Measurements from ENCODE around the gene IFNA13.
"Not testable (repeated sequence)": the region's sequence is repeated elsewhere in the genome, so short reads cannot be mapped to it uniquely, and the experiment has no call there.

The IFNA13 gene

GRCh38 chr9:21385131-21385670 lies 17.3 kb upstream of the IFNA13 start, which contains the start of gene IFNA2:
Gene IFNA2 (minus strand): TSS chr9:21385398. CDS start chr9:21385329, 69 bp downstream.
- Histone ChIP-seq H3K27ac (ENCODE audit: poor library complexity, severe bottlenecking) (no peak within 1 kb of the TSS), H3K27me3 (ENCODE audit: insufficient read depth, poor library complexity, severe bottlenecking) (peaks cover 60% of the 10 kb centered on the region)

GRCh38 chr9:21383627-21384026 lies 15.8 kb upstream of the IFNA13 start:
- H3K4me1 ChIP-seq (ENCODE audit: insufficient read depth, poor library complexity, severe bottlenecking) = no peaks in the 10 kb centered on the region
- no peaks in the 10 kb centered on the region for H3K9me3 ChIP-seq (ENCODE audit: severe bottlenecking)
- ATAC-seq (ENCODE audit: low read depth) = no peak
- TF ChIP-seq CTCF (IDR thresholded peaks at IDR 0.05; ENCODE audit: poor library complexity, severe bottlenecking) = no peak
- no peak overlapping the region for H3K27ac ChIP-seq (ENCODE audit: poor library complexity, severe bottlenecking)
- no peak overlapping the region for H3K4me3 ChIP-seq (ENCODE audit: severe bottlenecking)
- DNase-seq (ENCODE audit: low spot score) = no peak
- H3K36me3 ChIP-seq (ENCODE audit: low read depth) = no peaks in the 10 kb centered on the region
- peaks cover 60% of the 10 kb centered on the region for H3K27me3 ChIP-seq (ENCODE audit: insufficient read depth, poor library complexity, severe bottlenecking)

More at GRCh38 chr9:21385131-21385670, 17.3 kb upstream of the IFNA13 start, which contains the start of gene IFNA2:
- H3K36me3 ChIP-seq (ENCODE audit: low read depth) = no peaks in the 10 kb centered on the region
- no peak within 1 kb of the TSS for H3K4me3 ChIP-seq (ENCODE audit: severe bottlenecking)
- H3K4me1 ChIP-seq (ENCODE audit: insufficient read depth, poor library complexity, severe bottlenecking) = no peaks in the 10 kb centered on the region
- H3K9me3 ChIP-seq (ENCODE audit: severe bottlenecking) = no peaks in the 10 kb centered on the region
- DNase-seq (ENCODE audit: low spot score) (no peak), ATAC-seq (ENCODE audit: low read depth) (no peak)
- TF ChIP-seq CTCF (IDR thresholded peaks at IDR 0.05; ENCODE audit: poor library complexity, severe bottlenecking) = no peak

GRCh38 chr9:21381448-21382339 lies 13.8 kb upstream of the IFNA13 start:
- DNase-seq (ENCODE audit: low spot score) = no peak
- H3K27ac ChIP-seq (ENCODE audit: poor library complexity, severe bottlenecking) = no peak overlapping the region
- H3K4me3 ChIP-seq (ENCODE audit: severe bottlenecking) = no peak overlapping the region

GRCh38 chr9:21371467-21371866 lies 3.6 kb upstream of the IFNA13 start:
- ATAC-seq (ENCODE audit: low read depth); H3K4me3 ChIP-seq (ENCODE audit: severe bottlenecking): not testable (repeated sequence)

More at GRCh38 chr9:21381448-21382339, 13.8 kb upstream of the IFNA13 start:
- Histone ChIP-seq H3K27me3 (ENCODE audit: insufficient read depth, poor library complexity, severe bottlenecking) (peaks cover 65% of the 10 kb centered on the region), H3K4me1 (ENCODE audit: insufficient read depth, poor library complexity, severe bottlenecking) (no peaks in the 10 kb centered on the region), H3K9me3 (ENCODE audit: severe bottlenecking) (no peaks in the 10 kb centered on the region), H3K36me3 (ENCODE audit: low read depth) (no peaks in the 10 kb centered on the region)
- peak; percentile 48 for ATAC-seq (ENCODE audit: low read depth)
- TF ChIP-seq CTCF (IDR thresholded peaks at IDR 0.05; ENCODE audit: poor library complexity, severe bottlenecking) = no peak

GRCh38 chr9:21367169-21367568 lies 688 bp downstream of the IFNA13 start:
- not testable (repeated sequence) for H3K27me3 ChIP-seq (ENCODE audit: insufficient read depth, poor library complexity, severe bottlenecking); H3K4me3 ChIP-seq (ENCODE audit: severe bottlenecking); ATAC-seq (ENCODE audit: low read depth); H3K36me3 ChIP-seq (ENCODE audit: low read depth); H3K9me3 ChIP-seq (ENCODE audit: severe bottlenecking); DNase-seq (ENCODE audit: low spot score); H3K4me1 ChIP-seq (ENCODE audit: insufficient read depth, poor library complexity, severe bottlenecking); H3K27ac ChIP-seq (ENCODE audit: poor library complexity, severe bottlenecking)

More at GRCh38 chr9:21371467-21371866, 3.6 kb upstream of the IFNA13 start:
- H3K4me1 ChIP-seq (ENCODE audit: insufficient read depth, poor library complexity, severe bottlenecking); H3K27me3 ChIP-seq (ENCODE audit: insufficient read depth, poor library complexity, severe bottlenecking); H3K27ac ChIP-seq (ENCODE audit: poor library complexity, severe bottlenecking); DNase-seq (ENCODE audit: low spot score); H3K36me3 ChIP-seq (ENCODE audit: low read depth); H3K9me3 ChIP-seq (ENCODE audit: severe bottlenecking): not testable (repeated sequence)
